Epidermal melanocyte (primary cell): ENCODE results near the gene ERC1.

Experiments
- DNase-seq: peaks from one replicate; pipeline ENCODE4 v3.0.0; 2011; ENCODE audit warnings: low spot score; ENCODE audit not compliant: insufficient read length

ERC1 gene

DNA sequence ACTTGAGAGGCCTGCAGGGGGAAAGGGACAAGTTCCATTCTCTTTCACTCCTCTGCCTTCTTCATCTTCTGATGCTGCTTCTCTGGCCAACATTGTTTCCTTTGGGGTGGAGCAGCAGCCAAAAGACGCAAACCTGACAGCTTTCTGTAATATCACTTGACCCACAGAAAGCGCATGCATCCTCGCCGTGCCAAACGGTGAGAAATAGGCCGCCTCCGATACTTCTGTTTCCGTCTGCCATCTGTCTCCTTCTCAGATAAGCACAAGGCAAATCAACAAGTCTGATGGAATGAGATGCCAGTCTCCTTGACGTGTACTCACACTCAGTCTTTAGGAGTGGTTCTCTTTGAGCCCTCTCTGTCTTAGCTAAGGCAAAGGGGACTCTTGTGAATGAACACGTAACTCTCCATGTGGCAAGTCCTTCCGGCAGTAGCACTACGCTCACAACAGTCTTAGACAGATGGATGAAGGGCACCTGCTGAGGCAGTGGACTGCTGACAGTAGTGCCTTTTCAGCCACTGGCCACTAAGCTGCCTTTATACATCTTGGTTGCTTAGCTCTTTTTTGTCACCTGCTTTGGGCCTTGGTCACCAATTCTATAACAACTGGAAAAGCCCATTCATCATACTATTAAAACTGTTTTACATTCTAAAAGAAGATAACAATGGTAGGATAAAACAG is 389.3 kb downstream of the ERC1 start:
- DNase-seq, result no peak

GRCh38 chr12:1382151-1382550 is 391.1 kb downstream of the ERC1 start:
- no peak for DNase-seq

DNA sequence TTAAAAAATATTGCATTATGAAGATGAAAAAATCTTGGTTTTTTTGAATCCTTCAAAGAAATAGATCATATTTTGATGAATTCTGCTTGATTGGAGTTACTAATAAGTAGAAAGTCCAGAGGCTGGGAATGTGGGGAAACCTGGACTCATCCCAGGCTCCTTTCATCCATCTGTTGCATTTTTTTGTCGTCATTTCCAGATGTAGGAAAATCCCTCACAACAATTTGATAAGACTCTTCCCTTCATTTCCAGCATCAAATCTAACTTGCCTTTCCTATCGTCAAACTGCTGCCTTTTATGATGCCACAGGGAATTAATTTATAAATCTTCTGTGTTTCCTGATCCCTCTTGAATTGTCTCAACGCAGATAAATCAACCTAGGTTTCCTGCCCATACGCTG is 391.8 kb downstream of the ERC1 start:
- DNase-seq, result no peak

DNA sequence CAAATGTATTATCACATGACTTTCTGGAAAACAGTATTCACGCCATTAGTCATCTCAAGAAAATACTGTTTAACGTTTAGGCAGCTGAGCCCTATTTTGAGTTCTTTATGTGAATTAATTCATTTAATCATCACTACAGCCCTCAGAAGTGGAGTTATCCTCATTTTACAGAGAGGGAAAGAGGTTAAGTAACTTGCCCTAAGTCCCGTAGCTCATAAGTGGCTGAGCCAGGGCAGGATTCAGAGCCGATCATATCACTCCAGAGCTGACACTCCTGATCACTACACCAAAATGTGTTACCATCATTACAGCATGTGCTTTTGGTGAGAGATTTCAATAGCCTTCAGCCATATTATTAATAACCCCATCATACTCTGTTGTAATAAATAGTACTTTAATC is 392.7 kb downstream of the ERC1 start:
- no peak for DNase-seq

DNA sequence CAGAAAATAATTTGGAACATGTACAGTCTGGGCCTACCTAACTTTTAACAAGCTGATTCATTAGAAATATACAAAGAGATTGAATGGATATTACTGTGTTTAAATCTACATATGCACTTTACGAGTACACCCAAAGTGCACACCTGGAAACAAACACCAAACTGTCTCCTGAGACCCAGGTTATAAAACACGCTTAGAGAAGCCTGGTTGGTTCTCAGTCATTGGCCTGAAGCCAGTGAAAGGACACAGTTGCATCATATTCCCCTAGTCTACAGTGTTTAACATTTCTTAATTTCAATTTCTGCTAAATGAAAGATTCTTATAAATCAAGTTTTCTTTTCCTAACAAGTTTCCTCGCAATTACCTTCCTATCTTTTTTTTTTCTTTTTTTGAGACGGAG is 393.9 kb downstream of the ERC1 start:
- DNase-seq, result no peak

GRCh38 chr12:1391722-1392121 is 400.7 kb downstream of the ERC1 start:
- DNase-seq, result no peak

GRCh38 chr12:1395421-1395955 is 404.5 kb downstream of the ERC1 start:
- DNase-seq, result no peak

- no peak for DNase-seq
These were observed 407.6 kb downstream of the ERC1 start for GRCh38 chr12:1398673-1399072.

GRCh38 chr12:1401891-1402290 is 410.9 kb downstream of the ERC1 start:
- no peak for DNase-seq

DNA sequence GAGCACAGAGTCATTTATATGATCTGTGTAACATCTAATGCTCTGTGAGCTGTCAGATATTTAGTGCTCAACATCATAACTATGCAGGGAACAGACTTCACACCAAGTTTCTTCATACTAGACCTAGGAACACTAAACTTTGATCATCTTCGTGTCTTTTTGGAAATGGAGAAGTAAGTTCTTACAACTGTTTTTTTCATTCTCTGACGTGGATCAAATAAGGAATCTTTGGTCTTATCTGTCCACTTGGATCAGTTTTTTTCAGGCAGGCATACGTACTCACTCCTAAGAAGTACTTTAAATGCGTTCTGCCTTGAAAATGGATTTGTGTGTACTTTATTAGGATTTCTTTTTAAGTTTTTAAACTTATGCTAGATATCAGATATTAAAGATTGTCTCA is 412.4 kb downstream of the ERC1 start:
- DNase-seq, result no peak

- no peak for DNase-seq
These were observed 414.6 kb downstream of the ERC1 start for GRCh38 chr12:1405619-1406018.

GRCh38 chr12:1410794-1411193 is 419.8 kb downstream of the ERC1 start:
- DNase-seq, result no peak

DNA sequence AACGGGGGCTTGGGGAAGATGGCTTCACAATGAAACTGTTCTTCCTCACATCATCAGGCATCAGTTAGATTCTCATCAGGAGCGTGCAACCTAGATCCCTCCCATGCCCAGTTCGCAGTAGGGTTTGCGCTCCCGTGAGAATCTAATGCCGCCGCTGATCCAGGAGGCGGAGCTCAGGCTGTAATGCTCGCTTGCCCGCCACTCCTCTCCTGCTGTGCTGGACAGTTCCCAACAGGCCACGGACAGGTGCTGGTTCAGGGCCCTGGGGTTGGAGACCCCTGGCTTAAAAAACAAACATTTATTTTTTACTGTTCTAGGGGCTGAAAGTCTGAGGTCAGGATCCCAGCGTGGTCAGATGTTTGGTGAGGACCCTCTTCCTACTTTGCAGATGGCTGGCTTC is 422.9 kb downstream of the ERC1 start:
- DNase-seq, result no peak

DNA sequence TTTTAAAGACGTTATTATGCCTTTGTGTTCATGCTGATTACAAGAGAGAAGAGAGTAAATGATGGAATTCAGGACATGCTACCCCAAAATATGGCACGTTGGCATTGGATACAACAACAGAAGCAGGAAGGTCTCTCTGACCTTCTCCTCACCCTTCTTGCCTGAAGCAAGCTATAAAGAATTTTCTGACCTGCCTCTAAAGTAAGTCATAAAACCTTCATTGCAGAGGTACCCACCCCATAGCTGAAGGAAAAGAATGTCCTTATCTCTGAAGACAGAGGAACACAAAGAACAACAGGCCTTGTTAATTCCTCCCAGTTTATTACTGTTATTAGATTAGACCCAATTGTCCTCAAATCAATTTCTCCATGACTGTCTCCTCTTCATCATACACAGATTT is 427.1 kb downstream of the ERC1 start:
- DNase-seq, result no peak

GRCh38 chr12:1419849-1420371 is 428.9 kb downstream of the ERC1 start:
- no peak for DNase-seq

- no peak for DNase-seq
These were observed 430.2 kb downstream of the ERC1 start for GRCh38 chr12:1421091-1421846.

DNA sequence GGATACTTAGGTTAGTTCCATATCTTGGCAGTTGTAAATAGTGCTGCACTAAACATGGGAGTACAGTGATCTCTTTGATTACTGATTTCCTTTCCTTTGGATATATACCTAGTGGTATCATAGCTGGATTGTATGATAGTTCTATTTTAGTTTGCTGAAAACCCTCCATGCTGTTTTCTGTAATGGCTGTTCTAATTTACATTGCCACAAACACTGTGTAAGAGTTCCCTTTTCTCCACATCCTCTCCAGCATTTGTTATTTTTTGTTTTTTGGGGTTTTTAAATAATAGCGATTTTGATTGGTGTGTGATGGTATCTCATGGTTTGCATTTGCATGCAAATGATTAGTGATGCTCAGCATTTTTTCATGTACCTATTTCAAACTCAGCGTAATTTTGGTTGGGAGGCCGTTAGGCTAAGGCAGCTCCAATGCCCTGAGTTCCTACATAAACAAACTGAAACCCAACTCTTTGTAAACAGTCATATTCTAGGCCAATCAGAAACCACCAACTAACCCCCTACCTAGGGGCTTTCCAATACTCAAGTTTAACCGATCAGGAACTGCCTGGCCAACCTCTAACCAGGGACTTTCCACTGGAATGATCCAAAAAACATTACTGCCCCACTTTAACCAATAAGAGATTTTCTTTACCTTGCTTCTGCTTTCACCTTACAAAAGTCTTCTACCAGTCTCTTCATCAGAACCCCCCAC is 431.7 kb downstream of the ERC1 start:
- no peak for DNase-seq

- no peak for DNase-seq
These were observed 433.8 kb downstream of the ERC1 start for GRCh38 chr12:1424674-1425395.

- no peak for DNase-seq
These were observed 434.3 kb downstream of the ERC1 start for GRCh38 chr12:1425396-1425729.

GRCh38 chr12:1428671-1429070 is 437.6 kb downstream of the ERC1 start:
- no peak for DNase-seq

GRCh38 chr12:1429980-1430379 is 439.0 kb downstream of the ERC1 start:
- peak; percentile 20 for DNase-seq
